ENCODE data around the gene C19orf18. TPM values are rescaled to one million over a fixed set of nuclear protein-coding genes. Genes with fewer than 3 reads are reported as not detected.
A peak's percentile ranks its signal among the peaks of the same experiment; 100 is the strongest.

C19orf18 gene
- total and polyA plus RNA-seq, 4 donors: 0.14 to 0.58 (median 0.23) TPM; not detected in 1

GRCh38 chr19:58014141-58014540 is 39.8 kb upstream of the C19orf18 start:
- Histone ChIP-seq H3K36me3 (ENCODE audit: control insufficient read depth in 4 of 4, insufficient read depth in 3 of 4, low read depth in 1 of 4, low read length in 3 of 4) (peaks cover 0 to 3% (median 0%) of the 10 kb centered on the region in 4 donors), H3K27ac (ENCODE audit: low read depth in 1 of 2, low read length in 2 of 2) (no peak overlapping the region), H3K9me3 (ENCODE audit: control insufficient read depth in 4 of 4, low read length in 3 of 4) (peaks cover 24 to 51% (median 48%) of the 10 kb centered on the region in 4 donors), H3K4me1 (ENCODE audit: control insufficient read depth in 4 of 4, insufficient read depth in 4 of 4, low read length in 3 of 4) (no peaks in the 10 kb centered on the region), H3K9ac (ENCODE audit: low read depth in 1 of 2, low read length in 2 of 2) (no peak overlapping the region), H3K4me3 (ENCODE audit: low read depth in 1 of 3, low read length in 3 of 3) (peak overlapping the region in 2 of 3 donors; percentile 16 to 18), H3K27me3 (ENCODE audit: control insufficient read depth in 4 of 4, insufficient read depth in 4 of 4, low read length in 3 of 4) (no peaks in the 10 kb centered on the region)
- WGBS: 34% methylated on average over 5 of the region's 5 CpGs
- DNase-seq (ENCODE audit: low spot score): no peak
- no peak for TF ChIP-seq FOXA2 (IDR thresholded peaks at IDR 0.05)
- no peak for TF ChIP-seq TAF1 (conservative IDR thresholded peaks at IDR 0.05)
- TF ChIP-seq, protein P1, sequence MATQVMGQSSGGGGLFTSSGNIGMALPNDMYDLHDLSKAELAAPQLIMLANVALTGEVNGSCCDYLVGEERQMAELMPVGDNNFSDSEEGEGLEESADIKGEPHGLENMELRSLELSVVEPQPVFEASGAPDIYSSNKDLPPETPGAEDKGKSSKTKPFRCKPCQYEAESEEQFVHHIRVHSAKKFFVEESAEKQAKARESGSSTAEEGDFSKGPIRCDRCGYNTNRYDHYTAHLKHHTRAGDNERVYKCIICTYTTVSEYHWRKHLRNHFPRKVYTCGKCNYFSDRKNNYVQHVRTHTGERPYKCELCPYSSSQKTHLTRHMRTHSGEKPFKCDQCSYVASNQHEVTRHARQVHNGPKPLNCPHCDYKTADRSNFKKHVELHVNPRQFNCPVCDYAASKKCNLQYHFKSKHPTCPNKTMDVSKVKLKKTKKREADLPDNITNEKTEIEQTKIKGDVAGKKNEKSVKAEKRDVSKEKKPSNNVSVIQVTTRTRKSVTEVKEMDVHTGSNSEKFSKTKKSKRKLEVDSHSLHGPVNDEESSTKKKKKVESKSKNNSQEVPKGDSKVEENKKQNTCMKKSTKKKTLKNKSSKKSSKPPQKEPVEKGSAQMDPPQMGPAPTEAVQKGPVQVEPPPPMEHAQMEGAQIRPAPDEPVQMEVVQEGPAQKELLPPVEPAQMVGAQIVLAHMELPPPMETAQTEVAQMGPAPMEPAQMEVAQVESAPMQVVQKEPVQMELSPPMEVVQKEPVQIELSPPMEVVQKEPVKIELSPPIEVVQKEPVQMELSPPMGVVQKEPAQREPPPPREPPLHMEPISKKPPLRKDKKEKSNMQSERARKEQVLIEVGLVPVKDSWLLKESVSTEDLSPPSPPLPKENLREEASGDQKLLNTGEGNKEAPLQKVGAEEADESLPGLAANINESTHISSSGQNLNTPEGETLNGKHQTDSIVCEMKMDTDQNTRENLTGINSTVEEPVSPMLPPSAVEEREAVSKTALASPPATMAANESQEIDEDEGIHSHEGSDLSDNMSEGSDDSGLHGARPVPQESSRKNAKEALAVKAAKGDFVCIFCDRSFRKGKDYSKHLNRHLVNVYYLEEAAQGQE (IDR thresholded peaks at IDR 0.05): no peak
- TF ChIP-seq CTCF (IDR thresholded peaks at IDR 0.05; ENCODE audit: low read depth, low read length, missing input control): no peak
- TF ChIP-seq HNF4A (conservative IDR thresholded peaks at IDR 0.05): no peak
- TF ChIP-seq JUND (IDR thresholded peaks at IDR 0.05): no peak
- TF ChIP-seq, protein P2, sequence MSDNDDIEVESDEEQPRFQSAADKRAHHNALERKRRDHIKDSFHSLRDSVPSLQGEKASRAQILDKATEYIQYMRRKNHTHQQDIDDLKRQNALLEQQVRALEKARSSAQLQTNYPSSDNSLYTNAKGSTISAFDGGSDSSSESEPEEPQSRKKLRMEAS (IDR thresholded peaks at IDR 0.05): no peak
- no peak for TF ChIP-seq GABPA (IDR thresholded peaks at IDR 0.05 in 1 of 2, conservative IDR thresholded peaks at IDR 0.05 in 1 of 2)
- no peak for TF ChIP-seq RAD21 (IDR thresholded peaks at IDR 0.05)
- no peak for TF ChIP-seq FOXA1 (IDR thresholded peaks at IDR 0.05)
- no peak for TF ChIP-seq YY1 (IDR thresholded peaks at IDR 0.05)
- TF ChIP-seq HNF4G (IDR thresholded peaks at IDR 0.05): no peak
- no peak for TF ChIP-seq NR2F2 (IDR thresholded peaks at IDR 0.05)
- no peak for TF ChIP-seq ATF3 (IDR thresholded peaks at IDR 0.05)

DNA sequence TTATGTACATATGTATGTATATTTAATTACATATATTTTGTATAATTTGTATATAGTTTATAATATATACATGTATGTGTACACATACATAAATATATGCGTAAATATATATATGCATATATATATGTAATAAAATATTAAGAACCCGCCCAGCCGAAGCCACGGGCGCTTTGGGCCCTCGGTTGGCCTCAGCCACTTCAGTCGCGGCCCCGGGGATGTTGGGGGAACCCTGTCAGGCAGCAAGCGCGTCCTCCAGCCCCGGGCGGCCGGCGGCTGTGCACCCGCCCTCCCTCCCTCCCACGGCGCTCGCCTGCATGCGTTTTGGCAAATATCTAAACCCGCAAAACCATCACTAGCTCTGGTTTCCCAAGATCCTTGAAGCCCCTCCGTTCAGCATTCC is 36.2 kb upstream of the C19orf18 start:
- H3K4me1 ChIP-seq (ENCODE audit: control insufficient read depth in 4 of 4, insufficient read depth in 4 of 4, low read length in 3 of 4): no peaks in the 10 kb centered on the region
- H3K36me3 ChIP-seq (ENCODE audit: control insufficient read depth in 4 of 4, insufficient read depth in 3 of 4, low read depth in 1 of 4, low read length in 3 of 4): peaks cover 2 to 15% (median 13%) of the 10 kb centered on the region in 4 donors
- H3K27ac ChIP-seq (ENCODE audit: low read depth in 1 of 2, low read length in 2 of 2): no peak overlapping the region
- no peak for DNase-seq (ENCODE audit: low spot score)
- H3K4me3 ChIP-seq (ENCODE audit: low read depth in 1 of 3, low read length in 3 of 3): no peak overlapping the region
- H3K9me3 ChIP-seq (ENCODE audit: control insufficient read depth in 4 of 4, low read length in 3 of 4): peaks cover 30 to 68% (median 59%) of the 10 kb centered on the region in 4 donors
- no peaks in the 10 kb centered on the region for H3K27me3 ChIP-seq (ENCODE audit: control insufficient read depth in 4 of 4, insufficient read depth in 4 of 4, low read length in 3 of 4)
- H3K9ac ChIP-seq (ENCODE audit: low read depth in 1 of 2, low read length in 2 of 2): no peak overlapping the region
- WGBS: 76% methylated on average over 22 of the region's 22 CpGs
- TF ChIP-seq RXRA (IDR thresholded peaks at IDR 0.05) (no peak), FOXA1 (IDR thresholded peaks at IDR 0.05) (no peak), ATF3 (IDR thresholded peaks at IDR 0.05) (no peak), EGR1 (IDR thresholded peaks at IDR 0.05; ENCODE audit: low read depth in 2 of 2) (no peak), HNF4A (conservative IDR thresholded peaks at IDR 0.05) (no peak), FOXA2 (IDR thresholded peaks at IDR 0.05) (no peak), HNF4G (IDR thresholded peaks at IDR 0.05) (no peak), CTCF (IDR thresholded peaks at IDR 0.05; ENCODE audit: low read depth, low read length, missing input control) (no peak), RAD21 (IDR thresholded peaks at IDR 0.05) (no peak), TAF1 (conservative IDR thresholded peaks at IDR 0.05) (no peak), SP1 (IDR thresholded peaks at IDR 0.05) (no peak), YY1 (IDR thresholded peaks at IDR 0.05) (no peak)
- TF ChIP-seq, protein P3, sequence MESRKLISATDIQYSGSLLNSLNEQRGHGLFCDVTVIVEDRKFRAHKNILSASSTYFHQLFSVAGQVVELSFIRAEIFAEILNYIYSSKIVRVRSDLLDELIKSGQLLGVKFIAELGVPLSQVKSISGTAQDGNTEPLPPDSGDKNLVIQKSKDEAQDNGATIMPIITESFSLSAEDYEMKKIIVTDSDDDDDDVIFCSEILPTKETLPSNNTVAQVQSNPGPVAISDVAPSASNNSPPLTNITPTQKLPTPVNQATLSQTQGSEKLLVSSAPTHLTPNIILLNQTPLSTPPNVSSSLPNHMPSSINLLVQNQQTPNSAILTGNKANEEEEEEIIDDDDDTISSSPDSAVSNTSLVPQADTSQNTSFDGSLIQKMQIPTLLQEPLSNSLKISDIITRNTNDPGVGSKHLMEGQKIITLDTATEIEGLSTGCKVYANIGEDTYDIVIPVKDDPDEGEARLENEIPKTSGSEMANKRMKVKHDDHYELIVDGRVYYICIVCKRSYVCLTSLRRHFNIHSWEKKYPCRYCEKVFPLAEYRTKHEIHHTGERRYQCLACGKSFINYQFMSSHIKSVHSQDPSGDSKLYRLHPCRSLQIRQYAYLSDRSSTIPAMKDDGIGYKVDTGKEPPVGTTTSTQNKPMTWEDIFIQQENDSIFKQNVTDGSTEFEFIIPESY (IDR thresholded peaks at IDR 0.05): no peak

Measured in liver (tissue), 9 donors.